Effector memory CD4-positive, alpha-beta T cell (primary cell): ENCODE results near the gene IGF1.

Experiments
- DNase-seq, 3 donors: peaks; one replicate each; pipeline ENCODE4 v3.0.0-alpha.2; 2020
- H3K27ac ChIP-seq: 2 replicates; pipeline ENCODE4 v1.7.0; 2013; ENCODE audit warnings: mild to moderate bottlenecking, low read length, moderate library complexity; ENCODE audit not compliant: insufficient read depth, poor library complexity, severe bottlenecking
- H3K27me3 ChIP-seq: replicated peaks from 2 replicates; pipeline ENCODE4 v1.7.0; 2013; ENCODE audit warnings: mild to moderate bottlenecking, low read length; ENCODE audit not compliant: insufficient read depth, control insufficient read depth, poor library complexity, severe bottlenecking
- H3K36me3 ChIP-seq: 2 replicates; pipeline ENCODE4 v1.7.0; 2013; ENCODE audit warnings: mild to moderate bottlenecking, low read length, moderate library complexity; ENCODE audit not compliant: control insufficient read depth, insufficient read depth
- H3K4me1 ChIP-seq: 2 replicates; pipeline ENCODE4 v1.7.0; 2013; ENCODE audit warnings: low read length, mild to moderate bottlenecking; ENCODE audit not compliant: control insufficient read depth, insufficient read depth, poor library complexity, severe bottlenecking
- H3K4me3 ChIP-seq: 2 replicates; pipeline ENCODE4 v1.7.0; 2013; ENCODE audit warnings: low read length, low read depth, mild to moderate bottlenecking; ENCODE audit not compliant: insufficient read depth, poor library complexity, severe bottlenecking
- H3K9me3 ChIP-seq: 2 replicates; pipeline ENCODE4 v1.7.0; 2013; ENCODE audit warnings: mild to moderate bottlenecking, low read length, moderate library complexity; ENCODE audit not compliant: control insufficient read depth

Gene IGF1

GRCh38 chr12:102401087-102401486 lies 79.3 kb downstream of the IGF1 start:
- no peak overlapping the region for H3K4me3 ChIP-seq
- H3K27ac ChIP-seq = no peak overlapping the region
- no peaks in the 10 kb centered on the region for H3K27me3 ChIP-seq
- H3K9me3 ChIP-seq = no peaks in the 10 kb centered on the region
- no peak for DNase-seq
- no peaks in the 10 kb centered on the region for H3K4me1 ChIP-seq
- H3K36me3 ChIP-seq = no peaks in the 10 kb centered on the region

GRCh38 chr12:102399653-102400052 lies 80.7 kb downstream of the IGF1 start:
- DNase-seq = no peak
- Histone ChIP-seq H3K4me1 (no peaks in the 10 kb centered on the region), H3K9me3 (no peaks in the 10 kb centered on the region), H3K27me3 (no peaks in the 10 kb centered on the region), H3K36me3 (no peaks in the 10 kb centered on the region), H3K27ac (no peak overlapping the region), H3K4me3 (no peak overlapping the region)

- H3K36me3 ChIP-seq = no peaks in the 10 kb centered on the region
- no peaks in the 10 kb centered on the region for H3K4me1 ChIP-seq
- no peaks in the 10 kb centered on the region for H3K9me3 ChIP-seq
- no peak for DNase-seq
- no peaks in the 10 kb centered on the region for H3K27me3 ChIP-seq
- H3K27ac ChIP-seq = no peak overlapping the region
- no peak overlapping the region for H3K4me3 ChIP-seq
Measured at GRCh38 chr12:102396276-102396675, 84.1 kb downstream of the IGF1 start.

- Histone ChIP-seq H3K27ac (no peak overlapping the region), H3K4me1 (no peaks in the 10 kb centered on the region), H3K36me3 (no peaks in the 10 kb centered on the region), H3K27me3 (no peaks in the 10 kb centered on the region), H3K4me3 (no peak overlapping the region), H3K9me3 (no peaks in the 10 kb centered on the region)
- DNase-seq = no peak
Measured at GRCh38 chr12:102394200-102394599, 86.2 kb downstream of the IGF1 start.

GRCh38 chr12:102390068-102390467 lies 90.3 kb downstream of the IGF1 start:
- no peak for DNase-seq
- Histone ChIP-seq H3K4me1 (no peaks in the 10 kb centered on the region), H3K36me3 (no peaks in the 10 kb centered on the region), H3K27ac (no peak overlapping the region), H3K27me3 (no peaks in the 10 kb centered on the region), H3K9me3 (no peaks in the 10 kb centered on the region), H3K4me3 (no peak overlapping the region)

- no peak overlapping the region for H3K4me3 ChIP-seq
- no peak overlapping the region for H3K27ac ChIP-seq
- H3K4me1 ChIP-seq = no peaks in the 10 kb centered on the region
- no peaks in the 10 kb centered on the region for H3K9me3 ChIP-seq
- no peaks in the 10 kb centered on the region for H3K36me3 ChIP-seq
- no peaks in the 10 kb centered on the region for H3K27me3 ChIP-seq
- DNase-seq = no peak
Measured at GRCh38 chr12:102388469-102388868, 91.9 kb downstream of the IGF1 start.

GRCh38 chr12:102385343-102385742 lies 95.0 kb downstream of the IGF1 start:
- Histone ChIP-seq H3K4me1 (no peaks in the 10 kb centered on the region), H3K9me3 (no peaks in the 10 kb centered on the region), H3K27ac (no peak overlapping the region)

GRCh38 chr12:102379346-102380162 lies 100.8 kb downstream of the IGF1 start:
- Histone ChIP-seq H3K9me3 (no peaks in the 10 kb centered on the region), H3K4me3 (no peak overlapping the region), H3K36me3 (no peaks in the 10 kb centered on the region), H3K4me1 (no peaks in the 10 kb centered on the region), H3K27ac (no peak overlapping the region), H3K27me3 (no peaks in the 10 kb centered on the region)
- no peak for DNase-seq

More at GRCh38 chr12:102385343-102385742, 95.0 kb downstream of the IGF1 start:
- no peak overlapping the region for H3K4me3 ChIP-seq
- H3K36me3 ChIP-seq = no peaks in the 10 kb centered on the region
- no peaks in the 10 kb centered on the region for H3K27me3 ChIP-seq
- no peak for DNase-seq

- H3K4me3 ChIP-seq = no peak overlapping the region
Measured at GRCh38 chr12:102376781-102377180, 103.6 kb downstream of the IGF1 start.

GRCh38 chr12:102376181-102376747 lies 104.1 kb downstream of the IGF1 start:
- no peak for DNase-seq
- no peak overlapping the region for H3K27ac ChIP-seq
- H3K4me1 ChIP-seq = no peaks in the 10 kb centered on the region
- H3K4me3 ChIP-seq = no peak overlapping the region
- no peaks in the 10 kb centered on the region for H3K9me3 ChIP-seq
- H3K27me3 ChIP-seq = no peaks in the 10 kb centered on the region
- H3K36me3 ChIP-seq = no peaks in the 10 kb centered on the region

More at GRCh38 chr12:102376781-102377180, 103.6 kb downstream of the IGF1 start:
- no peaks in the 10 kb centered on the region for H3K27me3 ChIP-seq
- no peaks in the 10 kb centered on the region for H3K36me3 ChIP-seq
- H3K4me1 ChIP-seq = no peaks in the 10 kb centered on the region
- DNase-seq = no peak
- H3K9me3 ChIP-seq = no peaks in the 10 kb centered on the region
- H3K27ac ChIP-seq = no peak overlapping the region
